ENCODE results near the gene SYNDIG1. TPM values are rescaled to one million over a fixed set of nuclear protein-coding genes. Genes with fewer than 3 reads are reported as not detected.

SYNDIG1 gene
- total RNA-seq, 2 experiments from 2014 or later, result not detected

DNA sequence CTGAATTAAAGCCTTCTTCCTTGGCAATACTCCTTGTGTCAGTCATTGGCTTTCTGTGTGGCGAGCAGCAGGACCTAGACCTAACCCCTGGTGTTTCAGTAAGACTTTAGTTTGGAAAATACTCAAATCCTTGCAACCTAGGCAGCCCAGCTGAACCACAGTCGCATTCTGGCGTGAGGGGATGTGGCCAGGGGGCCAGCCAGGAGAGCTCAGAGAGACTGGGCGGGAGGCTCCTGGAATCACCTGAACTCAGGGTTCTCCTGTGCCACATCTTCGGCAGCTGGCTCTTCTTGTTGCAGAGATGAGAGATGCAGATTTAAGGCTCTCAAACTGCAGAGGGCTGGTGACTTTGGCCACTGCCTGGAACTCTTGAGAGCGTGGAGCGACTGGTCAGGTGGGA is 102.7 kb downstream of the SYNDIG1 start:
- POLR2A ChIA-PET, result no interaction called here
- Histone ChIP-seq H3K9me3 (ENCODE audit: low read length) (no peaks in the 10 kb centered on the region), H3K4me1 (ENCODE audit: insufficient read depth, low read length, poor library complexity, severe bottlenecking) (no peaks in the 10 kb centered on the region), H4K20me1 (ENCODE audit: insufficient read depth, low read length) (no peaks in the 10 kb centered on the region), H3K9me2 (ENCODE audit: insufficient read depth, low read length) (no peaks in the 10 kb centered on the region), H2AFZ (ENCODE audit: low read length) (no peak overlapping the region), H3K4me3 (ENCODE audit: low read depth, low read length, poor library complexity, severe bottlenecking) (no peak overlapping the region), H3K79me2 (ENCODE audit: insufficient read depth, low read depth, low read length) (no peaks in the 10 kb centered on the region), H3K27ac (ENCODE audit: low read depth, low read length, poor library complexity, severe bottlenecking) (no peak overlapping the region), H3K36me3 (ENCODE audit: insufficient read depth, low read length) (no peaks in the 10 kb centered on the region), H3K4me2 (ENCODE audit: low read length) (no peak overlapping the region)
- no peak for TF ChIP-seq EZH2phosphoT487 (IDR thresholded peaks at IDR 0.05; ENCODE audit: borderline replicate concordance, low read depth, low read length)
- TF ChIP-seq, protein P1, sequence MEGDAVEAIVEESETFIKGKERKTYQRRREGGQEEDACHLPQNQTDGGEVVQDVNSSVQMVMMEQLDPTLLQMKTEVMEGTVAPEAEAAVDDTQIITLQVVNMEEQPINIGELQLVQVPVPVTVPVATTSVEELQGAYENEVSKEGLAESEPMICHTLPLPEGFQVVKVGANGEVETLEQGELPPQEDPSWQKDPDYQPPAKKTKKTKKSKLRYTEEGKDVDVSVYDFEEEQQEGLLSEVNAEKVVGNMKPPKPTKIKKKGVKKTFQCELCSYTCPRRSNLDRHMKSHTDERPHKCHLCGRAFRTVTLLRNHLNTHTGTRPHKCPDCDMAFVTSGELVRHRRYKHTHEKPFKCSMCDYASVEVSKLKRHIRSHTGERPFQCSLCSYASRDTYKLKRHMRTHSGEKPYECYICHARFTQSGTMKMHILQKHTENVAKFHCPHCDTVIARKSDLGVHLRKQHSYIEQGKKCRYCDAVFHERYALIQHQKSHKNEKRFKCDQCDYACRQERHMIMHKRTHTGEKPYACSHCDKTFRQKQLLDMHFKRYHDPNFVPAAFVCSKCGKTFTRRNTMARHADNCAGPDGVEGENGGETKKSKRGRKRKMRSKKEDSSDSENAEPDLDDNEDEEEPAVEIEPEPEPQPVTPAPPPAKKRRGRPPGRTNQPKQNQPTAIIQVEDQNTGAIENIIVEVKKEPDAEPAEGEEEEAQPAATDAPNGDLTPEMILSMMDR (conservative IDR thresholded peaks at IDR 0.05; ENCODE audit: low read length), result no peak
- intact Hi-C loops (cut with micrococcal nuclease; ENCODE audit: unreplicated experiment), result no loop called here
- DNase-seq (ENCODE audit: low spot score), result no peak
- CTCF ChIA-PET (ENCODE audit: unreplicated experiment), result no interaction called here
- no TSS peak for BruUV-seq (replicated peaks)

DNA sequence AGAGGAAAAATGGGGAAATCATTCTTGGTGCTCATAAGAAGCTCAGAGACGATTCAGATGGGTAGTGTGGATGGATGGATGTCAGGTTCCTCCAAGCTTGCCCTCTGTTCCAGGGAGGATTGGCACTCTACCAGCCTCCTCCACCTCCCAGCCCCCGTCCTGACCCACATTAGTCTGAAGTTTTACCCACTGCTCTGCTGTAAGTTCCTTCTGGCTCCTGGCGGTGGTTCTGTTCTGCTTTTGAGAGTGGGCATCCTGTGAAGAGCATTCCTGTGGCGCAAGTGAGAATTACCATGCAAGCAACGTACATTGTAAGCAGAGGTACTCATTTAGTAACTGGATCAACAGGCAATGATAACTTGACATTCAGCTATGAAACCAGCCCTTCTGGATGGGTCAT is 103.4 kb downstream of the SYNDIG1 start:
- Histone ChIP-seq H2AFZ (ENCODE audit: low read length) (no peak overlapping the region), H4K20me1 (ENCODE audit: insufficient read depth, low read length) (no peaks in the 10 kb centered on the region), H3K4me3 (ENCODE audit: low read depth, low read length, poor library complexity, severe bottlenecking) (no peak overlapping the region), H3K4me2 (ENCODE audit: low read length) (no peak overlapping the region), H3K36me3 (ENCODE audit: insufficient read depth, low read length) (no peaks in the 10 kb centered on the region), H3K9me2 (ENCODE audit: insufficient read depth, low read length) (no peaks in the 10 kb centered on the region), H3K79me2 (ENCODE audit: insufficient read depth, low read depth, low read length) (no peaks in the 10 kb centered on the region), H3K27ac (ENCODE audit: low read depth, low read length, poor library complexity, severe bottlenecking) (no peak overlapping the region), H3K9me3 (ENCODE audit: low read length) (no peaks in the 10 kb centered on the region), H3K4me1 (ENCODE audit: insufficient read depth, low read length, poor library complexity, severe bottlenecking) (no peaks in the 10 kb centered on the region)
- DNase-seq (ENCODE audit: low spot score), result no peak
- ChIA-PET CTCF (ENCODE audit: unreplicated experiment) (no interaction called here), POLR2A (no interaction called here)
- intact Hi-C loops (cut with micrococcal nuclease; ENCODE audit: unreplicated experiment), result no loop called here
- BruUV-seq (replicated peaks), result no TSS peak
- TF ChIP-seq, protein P1 (conservative IDR thresholded peaks at IDR 0.05; ENCODE audit: low read length), result no peak
- no peak for TF ChIP-seq EZH2phosphoT487 (IDR thresholded peaks at IDR 0.05; ENCODE audit: borderline replicate concordance, low read depth, low read length)

DNA sequence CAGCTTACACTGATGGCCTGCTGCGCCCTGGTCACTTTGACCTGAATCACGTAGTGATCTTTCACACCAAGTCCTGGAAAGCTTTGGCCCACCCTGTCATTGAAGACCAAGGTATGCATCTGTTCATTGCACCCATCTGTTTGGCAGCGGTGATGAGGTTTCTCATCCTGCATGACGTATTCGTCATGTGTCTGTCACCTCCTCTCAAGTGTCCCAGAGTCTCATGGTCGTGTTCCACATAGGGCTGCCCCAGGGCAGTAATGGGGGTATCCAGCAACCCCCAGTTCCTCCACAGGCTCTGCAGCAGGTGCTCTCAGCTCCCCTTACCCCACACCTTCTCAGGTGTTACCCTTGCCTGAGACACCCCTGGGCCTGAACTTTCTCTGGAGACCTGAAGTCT is 104.1 kb downstream of the SYNDIG1 start:
- POLR2A ChIA-PET, result interaction anchor here (0.7 kb wide), 1 partner anchor 1308 kb away, joined by 3 read pairs; no protein-coding TSS in a partner anchor

More for the DNA sequence above, 104.1 kb downstream of the SYNDIG1 start:
- Histone ChIP-seq H4K20me1 (ENCODE audit: insufficient read depth, low read length) (no peaks in the 10 kb centered on the region), H3K27ac (ENCODE audit: low read depth, low read length, poor library complexity, severe bottlenecking) (no peak overlapping the region), H3K36me3 (ENCODE audit: insufficient read depth, low read length) (no peaks in the 10 kb centered on the region), H2AFZ (ENCODE audit: low read length) (no peak overlapping the region), H3K9me3 (ENCODE audit: low read length) (no peaks in the 10 kb centered on the region), H3K4me3 (ENCODE audit: low read depth, low read length, poor library complexity, severe bottlenecking) (no peak overlapping the region), H3K4me1 (ENCODE audit: insufficient read depth, low read length, poor library complexity, severe bottlenecking) (no peaks in the 10 kb centered on the region), H3K4me2 (ENCODE audit: low read length) (no peak overlapping the region), H3K79me2 (ENCODE audit: insufficient read depth, low read depth, low read length) (no peaks in the 10 kb centered on the region), H3K9me2 (ENCODE audit: insufficient read depth, low read length) (no peaks in the 10 kb centered on the region)
- DNase-seq (ENCODE audit: low spot score), result no peak
- CTCF ChIA-PET (ENCODE audit: unreplicated experiment), result no interaction called here
- TF ChIP-seq EZH2phosphoT487 (IDR thresholded peaks at IDR 0.05; ENCODE audit: borderline replicate concordance, low read depth, low read length), result no peak
- TF ChIP-seq, protein P1 (conservative IDR thresholded peaks at IDR 0.05; ENCODE audit: low read length), result no peak
- intact Hi-C loops (cut with micrococcal nuclease; ENCODE audit: unreplicated experiment), result no loop called here
- no TSS peak for BruUV-seq (replicated peaks)
